GM12872 (cell line): ENCODE results near the gene CTRL.

Experiments used
- CTCF ChIP-seq: IDR thresholded peaks from 3 replicates; pipeline ENCODE4 v1.5.1; 2011; ENCODE audit warnings: low read depth, mild to moderate bottlenecking, low read length, moderate library complexity; ENCODE audit not compliant: insufficient read depth

The CTRL gene

GRCh38 chr16:67915831-67916723, 15.6 kb downstream of the CTRL start:
- no peak for TF ChIP-seq CTCF

GRCh38 chr16:67914758-67915495, 16.7 kb downstream of the CTRL start:
- no peak for TF ChIP-seq CTCF

- no peak for TF ChIP-seq CTCF
Measured at GRCh38 chr16:67910158-67910557, 21.5 kb downstream of the CTRL start.

GRCh38 chr16:67909056-67909742, 22.5 kb downstream of the CTRL start:
- no peak for TF ChIP-seq CTCF

- TF ChIP-seq CTCF = no peak
Measured at GRCh38 chr16:67907397-67908180, 24.1 kb downstream of the CTRL start.

GRCh38 chr16:67902831-67903230, 28.8 kb downstream of the CTRL start:
- TF ChIP-seq CTCF = no peak

GRCh38 chr16:67901734-67902133, 29.9 kb downstream of the CTRL start:
- TF ChIP-seq CTCF = no peak
